GM23338 (cell line): ENCODE data around the gene HGF. TPM values are rescaled to one million over a fixed set of nuclear protein-coding genes. Genes with fewer than 3 reads are reported as not detected.

Experiments
- ATAC-seq: fragments of 200-7000 bp; cut with Tn5 transposase; 3 replicates; pipeline ENCODE4 v1.9.1; 2020
- DNase-seq: peaks from one replicate; pipeline ENCODE4 v3.0.0-alpha.2; 2015; ENCODE audit warnings: low spot score
- H2AFZ ChIP-seq: fragments of 200-600 bp; sonication (generic); 2 replicates; pipeline ENCODE4 v1.8.0; 2016; ENCODE audit warnings: antibody characterized with exemption, mild to moderate bottlenecking, moderate library complexity
- H3F3A ChIP-seq: fragments of 200-600 bp; sonication (generic); replicated peaks from 2 replicates; pipeline ENCODE4 v1.8.0; 2017; ENCODE audit warnings: antibody characterized with exemption, mixed run types, low read depth
- H3K27ac ChIP-seq: fragments of 200-600 bp; sonication (generic); 2 replicates; pipeline ENCODE4 v1.6.1; 2016; ENCODE audit warnings: low read depth
- H3K27me3 ChIP-seq: fragments of 200-600 bp; sonication (generic); 2 replicates; pipeline ENCODE4 v1.8.0; 2016; ENCODE audit warnings: mild to moderate bottlenecking, mixed run types, moderate library complexity; ENCODE audit not compliant: insufficient read depth
- H3K36me3 ChIP-seq: fragments of 200-600 bp; sonication (generic); 2 replicates; pipeline ENCODE4 v1.8.0; 2016; ENCODE audit warnings: mild to moderate bottlenecking; ENCODE audit not compliant: insufficient read depth
- H3K4me1 ChIP-seq: fragments of 200-600 bp; sonication (generic); 2 replicates; pipeline ENCODE4 v1.8.0; 2016; ENCODE audit warnings: mild to moderate bottlenecking, moderate library complexity; ENCODE audit not compliant: insufficient read depth
- H3K4me2 ChIP-seq: fragments of 200-600 bp; sonication (generic); 2 replicates; pipeline ENCODE4 v1.7.1; 2017; ENCODE audit warnings: mixed run types
- H3K4me3 ChIP-seq: fragments of 200-600 bp; sonication (generic); 2 replicates; pipeline ENCODE4 v1.6.1; 2016; ENCODE audit warnings: mixed run types
- H3K79me2 ChIP-seq: fragments of 200-600 bp; sonication (generic); replicated peaks from 2 replicates; pipeline ENCODE4 v1.8.0; 2017; ENCODE audit warnings: mild to moderate bottlenecking; ENCODE audit not compliant: insufficient read depth
- H3K9me2 ChIP-seq: fragments of 200-600 bp; sonication (generic); 2 replicates; pipeline ENCODE4 v1.8.0; 2017; ENCODE audit not compliant: insufficient read depth
- H4K20me1 ChIP-seq: fragments of 200-600 bp; sonication (generic); replicated peaks from 2 replicates; pipeline ENCODE4 v1.8.0; 2017; ENCODE audit warnings: mild to moderate bottlenecking; ENCODE audit not compliant: insufficient read depth
- H3K27ac Mint-ChIP-seq: 2 replicates; pipeline ENCODE4 v1.8.0; 2020; ENCODE audit warnings: inconsistent platforms, mild to moderate bottlenecking, moderate library complexity, mixed read lengths
- H3K27me3 Mint-ChIP-seq: 3 replicates; pipeline ENCODE4 v1.8.0; 2022; ENCODE audit warnings: low read depth, mild to moderate bottlenecking, moderate library complexity, mixed read lengths, inconsistent platforms; ENCODE audit not compliant: insufficient read depth, poor library complexity
- H3K36me3 Mint-ChIP-seq: 3 replicates; pipeline ENCODE4 v1.8.0; 2021; ENCODE audit warnings: low read depth, mild to moderate bottlenecking, inconsistent platforms, moderate library complexity, mixed read lengths
- H3K4me1 Mint-ChIP-seq: 3 replicates; pipeline ENCODE4 v1.8.0; 2020; ENCODE audit warnings: mild to moderate bottlenecking, inconsistent platforms, mixed read lengths
- H3K4me3 Mint-ChIP-seq: 3 replicates; pipeline ENCODE4 v1.8.0; 2021; ENCODE audit warnings: moderate library complexity, mild to moderate bottlenecking, inconsistent platforms, mixed read lengths
- H3K9me3 Mint-ChIP-seq: 3 replicates; pipeline ENCODE4 v1.8.0; 2020; ENCODE audit warnings: moderate library complexity, mild to moderate bottlenecking, inconsistent platforms, mixed read lengths
- CREB1 ChIP-seq: fragments of 250-450 bp; sonication (Bioruptor Pico); IDR thresholded peaks from 2 replicates; pipeline ENCODE4 v1.5.0; 2020; ENCODE audit warnings: low read depth, mild to moderate bottlenecking, moderate library complexity
- EZH2 ChIP-seq: fragments of 200-600 bp; sonication (generic); IDR thresholded peaks from one replicate; pipeline ENCODE4 v1.8.0; 2017; ENCODE audit warnings: antibody characterized with exemption, mild to moderate bottlenecking, low read depth; ENCODE audit not compliant: unreplicated experiment
- JUNB ChIP-seq: IDR thresholded peaks from one replicate; pipeline ENCODE4 v1.6.1; 2016; ENCODE audit warnings: antibody characterized with exemption; ENCODE audit not compliant: unreplicated experiment
- POLR2AphosphoS5 ChIP-seq: IDR thresholded peaks from 2 replicates; pipeline ENCODE4 v1.6.1; 2016; ENCODE audit warnings: antibody characterized with exemption, low read depth
- polyA plus RNA-seq: library from polyadenylated mRNA; unstranded; fragments of >200 nt; fragmentation: Nextera tagmentation; extraction: Ambion mirVana; gene quantifications from 2 replicates; pipeline ENCODE4 v1.2.1, GENCODE V29; 2016
- total RNA-seq: library from RNA; depleted of rRNA; stranded (reverse); fragments of >200 nt; shearing (Covaris generic); gene quantifications from 2 replicates; pipeline ENCODE4 v1.2.3, GENCODE V29; 2014
- TF ChIP-seq, protein P1 (sequence below): fragments of 250-450 bp; sonication (Bioruptor Pico); IDR thresholded peaks from 2 replicates; pipeline ENCODE4 v1.5.0; 2020; ENCODE audit warnings: mild to moderate bottlenecking, moderate library complexity
- TF ChIP-seq, protein P2 (sequence below): IDR thresholded peaks from 2 replicates; pipeline ENCODE4 v1.6.1; 2016; ENCODE audit warnings: antibody characterized with exemption

Gene HGF
- total and polyA plus RNA-seq, 2 experiments from 2014 or later: 0.24 to 1.1 TPM

DNA sequence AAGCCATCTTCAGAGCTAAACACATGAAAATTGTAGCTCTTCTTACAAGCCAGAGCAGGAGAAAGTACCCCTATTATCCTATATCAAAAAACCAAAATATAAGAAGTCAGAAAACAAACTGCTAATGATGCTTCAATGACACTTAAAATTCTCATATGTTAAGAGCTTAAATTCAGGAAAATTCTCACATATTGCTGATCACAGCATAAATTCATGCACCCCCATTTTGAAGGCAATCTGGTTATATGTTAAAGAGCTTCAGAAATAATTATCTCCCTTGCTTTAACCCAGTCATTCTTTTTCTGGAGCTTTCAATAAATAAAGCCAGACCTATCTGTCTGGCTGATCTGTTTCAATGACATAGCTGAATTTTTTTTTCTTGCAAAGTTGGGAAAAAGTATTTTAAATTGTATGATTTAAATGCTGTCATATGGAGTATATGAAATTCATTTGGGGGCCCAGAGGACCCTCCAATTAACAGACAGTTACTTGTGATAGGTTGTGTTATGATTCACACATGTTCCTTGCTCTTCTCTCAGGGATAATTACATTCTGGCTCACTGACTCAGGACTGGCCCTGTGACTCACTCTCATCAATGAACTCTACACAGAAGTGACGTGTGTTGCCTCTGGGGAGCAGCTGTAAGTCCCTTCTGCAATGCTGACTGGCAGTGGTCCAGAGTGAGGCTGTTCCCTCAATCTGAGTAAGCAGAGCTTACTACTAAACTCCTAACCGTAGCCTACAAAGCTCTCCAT is 85.2 kb downstream of the HGF start (continued):
- TF ChIP-seq, protein P1, sequence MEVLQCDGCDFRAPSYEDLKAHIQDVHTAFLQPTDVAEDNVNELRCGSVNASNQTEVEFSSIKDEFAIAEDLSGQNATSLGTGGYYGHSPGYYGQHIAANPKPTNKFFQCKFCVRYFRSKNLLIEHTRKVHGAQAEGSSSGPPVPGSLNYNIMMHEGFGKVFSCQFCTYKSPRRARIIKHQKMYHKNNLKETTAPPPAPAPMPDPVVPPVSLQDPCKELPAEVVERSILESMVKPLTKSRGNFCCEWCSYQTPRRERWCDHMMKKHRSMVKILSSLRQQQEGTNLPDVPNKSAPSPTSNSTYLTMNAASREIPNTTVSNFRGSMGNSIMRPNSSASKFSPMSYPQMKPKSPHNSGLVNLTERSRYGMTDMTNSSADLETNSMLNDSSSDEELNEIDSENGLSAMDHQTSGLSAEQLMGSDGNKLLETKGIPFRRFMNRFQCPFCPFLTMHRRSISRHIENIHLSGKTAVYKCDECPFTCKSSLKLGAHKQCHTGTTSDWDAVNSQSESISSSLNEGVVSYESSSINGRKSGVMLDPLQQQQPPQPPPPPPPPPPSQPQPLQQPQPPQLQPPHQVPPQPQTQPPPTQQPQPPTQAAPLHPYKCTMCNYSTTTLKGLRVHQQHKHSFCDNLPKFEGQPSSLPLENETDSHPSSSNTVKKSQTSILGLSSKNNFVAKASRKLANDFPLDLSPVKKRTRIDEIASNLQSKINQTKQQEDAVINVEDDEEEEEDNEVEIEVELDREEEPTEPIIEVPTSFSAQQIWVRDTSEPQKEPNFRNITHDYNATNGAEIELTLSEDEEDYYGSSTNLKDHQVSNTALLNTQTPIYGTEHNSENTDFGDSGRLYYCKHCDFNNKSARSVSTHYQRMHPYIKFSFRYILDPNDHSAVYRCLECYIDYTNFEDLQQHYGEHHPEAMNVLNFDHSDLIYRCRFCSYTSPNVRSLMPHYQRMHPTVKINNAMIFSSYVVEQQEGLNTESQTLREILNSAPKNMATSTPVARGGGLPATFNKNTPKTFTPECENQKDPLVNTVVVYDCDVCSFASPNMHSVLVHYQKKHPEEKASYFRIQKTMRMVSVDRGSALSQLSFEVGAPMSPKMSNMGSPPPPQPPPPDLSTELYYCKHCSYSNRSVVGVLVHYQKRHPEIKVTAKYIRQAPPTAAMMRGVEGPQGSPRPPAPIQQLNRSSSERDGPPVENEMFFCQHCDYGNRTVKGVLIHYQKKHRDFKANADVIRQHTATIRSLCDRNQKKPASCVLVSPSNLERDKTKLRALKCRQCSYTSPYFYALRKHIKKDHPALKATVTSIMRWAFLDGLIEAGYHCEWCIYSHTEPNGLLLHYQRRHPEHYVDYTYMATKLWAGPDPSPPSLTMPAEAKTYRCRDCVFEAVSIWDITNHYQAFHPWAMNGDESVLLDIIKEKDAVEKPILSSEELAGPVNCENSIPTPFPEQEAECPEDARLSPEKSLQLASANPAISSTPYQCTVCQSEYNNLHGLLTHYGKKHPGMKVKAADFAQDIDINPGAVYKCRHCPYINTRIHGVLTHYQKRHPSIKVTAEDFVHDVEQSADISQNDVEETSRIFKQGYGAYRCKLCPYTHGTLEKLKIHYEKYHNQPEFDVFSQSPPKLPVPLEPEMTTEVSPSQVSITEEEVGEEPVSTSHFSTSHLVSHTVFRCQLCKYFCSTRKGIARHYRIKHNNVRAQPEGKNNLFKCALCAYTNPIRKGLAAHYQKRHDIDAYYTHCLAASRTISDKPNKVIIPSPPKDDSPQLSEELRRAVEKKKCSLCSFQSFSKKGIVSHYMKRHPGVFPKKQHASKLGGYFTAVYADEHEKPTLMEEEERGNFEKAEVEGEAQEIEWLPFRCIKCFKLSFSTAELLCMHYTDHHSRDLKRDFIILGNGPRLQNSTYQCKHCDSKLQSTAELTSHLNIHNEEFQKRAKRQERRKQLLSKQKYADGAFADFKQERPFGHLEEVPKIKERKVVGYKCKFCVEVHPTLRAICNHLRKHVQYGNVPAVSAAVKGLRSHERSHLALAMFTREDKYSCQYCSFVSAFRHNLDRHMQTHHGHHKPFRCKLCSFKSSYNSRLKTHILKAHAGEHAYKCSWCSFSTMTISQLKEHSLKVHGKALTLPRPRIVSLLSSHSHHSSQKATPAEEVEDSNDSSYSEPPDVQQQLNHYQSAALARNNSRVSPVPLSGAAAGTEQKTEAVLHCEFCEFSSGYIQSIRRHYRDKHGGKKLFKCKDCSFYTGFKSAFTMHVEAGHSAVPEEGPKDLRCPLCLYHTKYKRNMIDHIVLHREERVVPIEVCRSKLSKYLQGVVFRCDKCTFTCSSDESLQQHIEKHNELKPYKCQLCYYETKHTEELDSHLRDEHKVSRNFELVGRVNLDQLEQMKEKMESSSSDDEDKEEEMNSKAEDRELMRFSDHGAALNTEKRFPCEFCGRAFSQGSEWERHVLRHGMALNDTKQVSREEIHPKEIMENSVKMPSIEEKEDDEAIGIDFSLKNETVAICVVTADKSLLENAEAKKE: no peak
- TF ChIP-seq EZH2 (no peak), JUNB (no peak), CREB1 (CRISPR knock-in tag) (no peak)

GRCh38 chr7:81684033-81684432 is 85.8 kb downstream of the HGF start:
- Histone ChIP-seq H3K9me2 (no peaks in the 10 kb centered on the region), H3K79me2 (no peaks in the 10 kb centered on the region), H3F3A (no peaks in the 10 kb centered on the region), H3K4me1 (peaks cover 6% of the 10 kb centered on the region), H4K20me1 (no peaks in the 10 kb centered on the region), H3K4me3 (no peak overlapping the region), H3K27me3 (no peaks in the 10 kb centered on the region), H3K4me2 (no peak overlapping the region), H3K27ac (no peak overlapping the region), H3K36me3 (no peaks in the 10 kb centered on the region), H2AFZ (no peak overlapping the region)
- Mint-ChIP-seq H3K36me3 (no peaks in the 10 kb centered on the region), H3K4me1 (peaks cover 13% of the 10 kb centered on the region), H3K27me3 (peaks cover 1% of the 10 kb centered on the region), H3K4me3 (no peak overlapping the region), H3K9me3 (no peaks in the 10 kb centered on the region), H3K27ac (no peak overlapping the region)
- no peak for DNase-seq
- TF ChIP-seq, protein P2, sequence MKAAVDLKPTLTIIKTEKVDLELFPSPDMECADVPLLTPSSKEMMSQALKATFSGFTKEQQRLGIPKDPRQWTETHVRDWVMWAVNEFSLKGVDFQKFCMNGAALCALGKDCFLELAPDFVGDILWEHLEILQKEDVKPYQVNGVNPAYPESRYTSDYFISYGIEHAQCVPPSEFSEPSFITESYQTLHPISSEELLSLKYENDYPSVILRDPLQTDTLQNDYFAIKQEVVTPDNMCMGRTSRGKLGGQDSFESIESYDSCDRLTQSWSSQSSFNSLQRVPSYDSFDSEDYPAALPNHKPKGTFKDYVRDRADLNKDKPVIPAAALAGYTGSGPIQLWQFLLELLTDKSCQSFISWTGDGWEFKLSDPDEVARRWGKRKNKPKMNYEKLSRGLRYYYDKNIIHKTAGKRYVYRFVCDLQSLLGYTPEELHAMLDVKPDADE: no peak
- no peak for TF ChIP-seq POLR2AphosphoS5
- TF ChIP-seq CREB1 (CRISPR knock-in tag): no peak
- ATAC-seq: no peak
